ENCODE data around the gene IL17RA. TPM values are rescaled to one million over a fixed set of nuclear protein-coding genes. Genes with fewer than 3 reads are reported as not detected.

The IL17RA gene
- total RNA-seq, 4 donors from 2014 or later, result 18.4 to 51.3 (median 32.9) TPM

- in situ Hi-C loops (cut with MboI; ENCODE audit: low pct_ligation_motif_present in 1 of 4, low pct_unique_long_range_greater_than_20kb in 1 of 4, low sequenced_read_pairs in 3 of 4) (no loop called here), intact Hi-C loops (cut with DNase I; ENCODE audit: low total_unique reads) (no loop called here)
- WGBS, 2 donors (ENCODE audit: low coverage in 1 of 2), result 87% methylated on average over 6 of the region's 6 CpGs; no CpG with 5 or more reads in 1 of the 2 donors
Measured at GRCh38 chr22:17095538-17095937, 10.7 kb downstream of the IL17RA start.

GRCh38 chr22:17096071-17096470 is 11.3 kb downstream of the IL17RA start:
- Histone ChIP-seq H3K4me1 (no peaks in the 10 kb centered on the region), H3K36me3 (peaks cover 0 to 11% (median 4%) of the 10 kb centered on the region in 4 donors), H3K27ac (no peak overlapping the region), H3K27me3 (no peaks in the 10 kb centered on the region), H3K9me3 (no peaks in the 10 kb centered on the region), H3K4me3 (no peak overlapping the region)
- in situ Hi-C loops (cut with MboI; ENCODE audit: low pct_ligation_motif_present in 1 of 4, low pct_unique_long_range_greater_than_20kb in 1 of 4, low sequenced_read_pairs in 3 of 4) (no loop called here), intact Hi-C loops (cut with DNase I; ENCODE audit: low total_unique reads) (no loop called here)
- WGBS, 2 donors (ENCODE audit: low coverage in 1 of 2), result 98 to 100% methylated on average over 2 to 7 of the region's 7 CpGs
- DNase-seq, result no peak
- no peak for TF ChIP-seq POLR2AphosphoS5 (IDR thresholded peaks at IDR 0.05)
- TF ChIP-seq EP300 (IDR thresholded peaks at IDR 0.05; ENCODE audit: low read depth), result no peak
- TF ChIP-seq POLR2A (IDR thresholded peaks at IDR 0.05), result no peak
- TF ChIP-seq CTCF (IDR thresholded peaks at IDR 0.05), result no peak

More at GRCh38 chr22:17095538-17095937, 10.7 kb downstream of the IL17RA start:
- no peak for DNase-seq
- TF ChIP-seq POLR2A (IDR thresholded peaks at IDR 0.05) (no peak), EP300 (IDR thresholded peaks at IDR 0.05; ENCODE audit: low read depth) (no peak), CTCF (IDR thresholded peaks at IDR 0.05) (no peak), POLR2AphosphoS5 (IDR thresholded peaks at IDR 0.05) (no peak)
- Histone ChIP-seq H3K9me3 (no peaks in the 10 kb centered on the region), H3K27ac (no peak overlapping the region), H3K4me3 (no peak overlapping the region), H3K36me3 (peaks cover 0 to 6% (median 1%) of the 10 kb centered on the region in 4 donors), H3K4me1 (no peaks in the 10 kb centered on the region), H3K27me3 (no peaks in the 10 kb centered on the region)

GRCh38 chr22:17097062-17097461 is 12.3 kb downstream of the IL17RA start:
- H3K36me3 ChIP-seq, result peaks cover 0 to 21% (median 9%) of the 10 kb centered on the region in 4 donors
- no peak for TF ChIP-seq POLR2A (IDR thresholded peaks at IDR 0.05)
- no peak for TF ChIP-seq POLR2AphosphoS5 (IDR thresholded peaks at IDR 0.05)
- no peak for TF ChIP-seq CTCF (IDR thresholded peaks at IDR 0.05)
- TF ChIP-seq EP300 (IDR thresholded peaks at IDR 0.05; ENCODE audit: low read depth), result no peak
- H3K4me3 ChIP-seq, result no peak overlapping the region
- in situ Hi-C loops (cut with MboI; ENCODE audit: low pct_ligation_motif_present in 1 of 4, low pct_unique_long_range_greater_than_20kb in 1 of 4, low sequenced_read_pairs in 3 of 4) (no loop called here), intact Hi-C loops (cut with DNase I; ENCODE audit: low total_unique reads) (no loop called here)
- 79% methylated on average over 6 of the region's 6 CpGs; no CpG with 5 or more reads in 1 of the 2 donors for WGBS, 2 donors (ENCODE audit: low coverage in 1 of 2)
- no peaks in the 10 kb centered on the region for H3K9me3 ChIP-seq
- H3K27me3 ChIP-seq, result no peaks in the 10 kb centered on the region
- no peak overlapping the region for H3K27ac ChIP-seq
- H3K4me1 ChIP-seq, result no peaks in the 10 kb centered on the region
- DNase-seq, result no peak

- Histone ChIP-seq H3K36me3 (peaks cover 0 to 26% (median 12%) of the 10 kb centered on the region in 4 donors), H3K4me1 (no peaks in the 10 kb centered on the region), H3K27ac (peak overlapping the region in 1 of 4 donors; percentile 25), H3K4me3 (no peak overlapping the region), H3K9me3 (no peaks in the 10 kb centered on the region), H3K27me3 (no peaks in the 10 kb centered on the region)
- no peak for DNase-seq
- intact Hi-C loops (cut with DNase I; ENCODE audit: low total_unique reads) (no loop called here), in situ Hi-C loops (cut with MboI; ENCODE audit: low pct_ligation_motif_present in 1 of 4, low pct_unique_long_range_greater_than_20kb in 1 of 4, low sequenced_read_pairs in 3 of 4) (no loop called here)
- 88% methylated on average over 6 of the region's 6 CpGs; no CpG with 5 or more reads in 1 of the 2 donors for WGBS, 2 donors (ENCODE audit: low coverage in 1 of 2)
- no peak for TF ChIP-seq POLR2A (IDR thresholded peaks at IDR 0.05)
- no peak for TF ChIP-seq POLR2AphosphoS5 (IDR thresholded peaks at IDR 0.05)
- TF ChIP-seq CTCF (IDR thresholded peaks at IDR 0.05), result no peak
- no peak for TF ChIP-seq EP300 (IDR thresholded peaks at IDR 0.05; ENCODE audit: low read depth)
Measured at GRCh38 chr22:17097701-17098100, 12.9 kb downstream of the IL17RA start.
